GM18868 (cell line): ENCODE data around the gene STAT5B.
"Not testable (repeated sequence)": the region's sequence is repeated elsewhere in the genome, so short reads cannot be mapped to it uniquely, and the experiment has no call there.

ENCODE experiments used
- ATAC-seq: cut with Tn5 transposase; IDR thresholded peaks from one replicate; pipeline ENCODE4 v1.9.1; 2021; ENCODE audit warnings: mild to moderate bottlenecking, moderate library complexity; ENCODE audit not compliant: unreplicated experiment

Gene STAT5B

GRCh38 chr17:42241871-42242270 lies 34.3 kb downstream of the STAT5B start:
- no peak for ATAC-seq

GRCh38 chr17:42240863-42241262 lies 35.3 kb downstream of the STAT5B start:
- not testable (repeated sequence) for ATAC-seq

GRCh38 chr17:42240201-42240600 lies 36.0 kb downstream of the STAT5B start:
- ATAC-seq, result no peak

- ATAC-seq, result not testable (repeated sequence)
Observed at GRCh38 chr17:42239576-42239975, 36.6 kb downstream of the STAT5B start.

- ATAC-seq, result no peak
Observed at GRCh38 chr17:42236760-42237159, 39.4 kb downstream of the STAT5B start.

GRCh38 chr17:42233994-42234393 lies 42.2 kb downstream of the STAT5B start:
- ATAC-seq, result no peak

- ATAC-seq, result no peak
Observed at GRCh38 chr17:42233156-42233555, 43.0 kb downstream of the STAT5B start.

- ATAC-seq, result no peak
Observed at GRCh38 chr17:42230225-42230624, 46.0 kb downstream of the STAT5B start.

GRCh38 chr17:42227849-42228700 lies 48.1 kb downstream of the STAT5B start:
- ATAC-seq, result no peak

- no peak for ATAC-seq
Observed at GRCh38 chr17:42225646-42226045, 50.5 kb downstream of the STAT5B start.

- no peak for ATAC-seq
Observed at GRCh38 chr17:42224651-42225050, 51.5 kb downstream of the STAT5B start.

- ATAC-seq, result no peak
Observed at GRCh38 chr17:42221886-42222745, 54.1 kb downstream of the STAT5B start.

- not testable (repeated sequence) for ATAC-seq
Observed at GRCh38 chr17:42219280-42219679, 56.9 kb downstream of the STAT5B start.

GRCh38 chr17:42214156-42214555 lies 62.0 kb downstream of the STAT5B start:
- no peak for ATAC-seq

- ATAC-seq, result no peak
Observed at GRCh38 chr17:42212382-42212781, 63.8 kb downstream of the STAT5B start.

- ATAC-seq, result not testable (repeated sequence)
Observed at GRCh38 chr17:42211921-42212341, 64.3 kb downstream of the STAT5B start.

GRCh38 chr17:42210046-42210445 lies 66.1 kb downstream of the STAT5B start:
- no peak for ATAC-seq

GRCh38 chr17:42206153-42206612 lies 70.0 kb downstream of the STAT5B start:
- not testable (repeated sequence) for ATAC-seq

GRCh38 chr17:42203354-42203753 lies 72.8 kb downstream of the STAT5B start:
- no peak for ATAC-seq

GRCh38 chr17:42202696-42203095 lies 73.5 kb downstream of the STAT5B start:
- ATAC-seq, result no peak

GRCh38 chr17:42202159-42202558 lies 74.0 kb downstream of the STAT5B start:
- no peak for ATAC-seq

- no peak for ATAC-seq
Observed at GRCh38 chr17:42201458-42201772, 74.8 kb downstream of the STAT5B start.
